HL-60 (cell line): Measurements from ENCODE around the gene DLX6.

Source experiments
- DNase-seq, 2 experiments: peaks; one replicate each; pipeline ENCODE4 v3.0.0-alpha.2; 2010 to 2020; ENCODE audit warnings: low read depth in 1 of 2, low spot score in 1 of 2
- H3K27ac ChIP-seq: fragments of 250-450 bp; sonication (Bioruptor Pico); replicated peaks from 2 replicates; pipeline ENCODE4 v1.5.1; 2020; ENCODE audit warnings: mild to moderate bottlenecking, moderate library complexity
- H3K27me3 ChIP-seq: fragments of 250-450 bp; sonication (Bioruptor Pico); 2 replicates; pipeline ENCODE4 v1.5.1; 2021; ENCODE audit warnings: mild to moderate bottlenecking, moderate library complexity; ENCODE audit not compliant: insufficient read depth, poor library complexity, severe bottlenecking
- H3K4me3 ChIP-seq: replicated peaks from 2 replicates; pipeline ENCODE4 v1.5.1; 2011; ENCODE audit warnings: mild to moderate bottlenecking, control low read depth, low read length; ENCODE audit not compliant: insufficient read depth
- GABPA ChIP-seq: IDR thresholded peaks from 2 replicates; pipeline ENCODE4 v1.6.1; 2012; ENCODE audit warnings: low read depth
- POLR2AphosphoS5 ChIP-seq: IDR thresholded peaks from 2 replicates; pipeline ENCODE4 v1.6.1; 2012; ENCODE audit warnings: low read depth
- SPI1 ChIP-seq: IDR thresholded peaks from 2 replicates; pipeline ENCODE4 v1.6.1; 2012; ENCODE audit warnings: low read depth, mild to moderate bottlenecking, borderline replicate concordance
- TF ChIP-seq, protein P1 (sequence below): IDR thresholded peaks from one replicate; pipeline ENCODE4 v1.5.1; 2011; ENCODE audit warnings: low read length, control low read depth, inconsistent platforms; ENCODE audit not compliant: insufficient read depth
- TF ChIP-seq, protein P2 (sequence below): IDR thresholded peaks from 2 replicates; pipeline ENCODE4 v1.6.1; 2012; ENCODE audit warnings: low read depth; ENCODE audit not compliant: insufficient replicate concordance

The DLX6 gene

DNA sequence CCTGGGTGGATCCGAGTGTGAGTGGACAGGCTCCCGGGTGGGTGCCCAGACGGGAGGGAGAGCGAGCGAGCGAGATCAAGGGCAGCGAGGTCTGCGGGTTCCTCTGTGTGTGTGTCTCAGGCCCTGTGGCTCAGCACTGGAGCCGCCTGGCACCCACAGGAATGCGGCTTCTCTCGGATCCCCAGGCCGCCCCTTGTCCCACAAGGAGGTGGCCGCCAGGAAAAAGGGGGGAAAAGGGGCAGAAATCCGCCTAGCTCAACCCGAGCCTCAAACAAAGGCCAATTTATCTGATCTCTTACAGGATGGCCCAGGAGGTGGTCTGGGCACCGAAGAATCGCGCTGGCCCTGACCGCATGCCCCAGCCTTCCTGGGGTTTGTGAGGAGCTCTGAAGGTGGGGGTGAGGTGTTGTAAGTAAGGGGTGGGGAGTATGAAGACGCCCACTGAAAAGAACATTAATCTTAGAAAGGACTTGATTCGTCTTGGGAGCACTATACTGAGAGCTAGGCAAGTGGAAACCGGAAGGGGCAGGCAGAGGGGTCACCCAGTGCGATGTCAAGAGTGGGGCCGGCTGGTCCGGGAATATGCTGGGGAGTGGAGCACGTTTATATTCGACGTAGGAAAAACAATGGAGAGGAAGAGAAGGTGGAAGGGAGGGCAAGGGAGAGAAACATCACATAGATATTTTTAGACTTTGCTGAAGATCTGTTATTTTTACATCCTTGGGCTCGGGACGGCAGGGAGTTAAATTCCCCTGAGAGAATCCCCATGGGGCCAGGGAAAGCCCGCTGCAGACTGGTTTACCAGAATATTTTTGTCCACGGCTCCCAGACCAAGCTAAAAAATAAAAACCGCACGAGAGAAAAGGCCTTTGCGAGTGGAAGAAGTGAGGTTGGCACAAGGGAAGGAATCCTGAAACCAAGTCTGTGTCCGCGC is 12.1 kb downstream of the DLX6 start:
- DNase-seq: no peak
- Histone ChIP-seq H3K27me3 (peaks cover 79% of the 10 kb centered on the region), H3K27ac (no peak overlapping the region), H3K4me3 (no peak overlapping the region)
- no peak for TF ChIP-seq POLR2AphosphoS5
- TF ChIP-seq, protein P1, sequence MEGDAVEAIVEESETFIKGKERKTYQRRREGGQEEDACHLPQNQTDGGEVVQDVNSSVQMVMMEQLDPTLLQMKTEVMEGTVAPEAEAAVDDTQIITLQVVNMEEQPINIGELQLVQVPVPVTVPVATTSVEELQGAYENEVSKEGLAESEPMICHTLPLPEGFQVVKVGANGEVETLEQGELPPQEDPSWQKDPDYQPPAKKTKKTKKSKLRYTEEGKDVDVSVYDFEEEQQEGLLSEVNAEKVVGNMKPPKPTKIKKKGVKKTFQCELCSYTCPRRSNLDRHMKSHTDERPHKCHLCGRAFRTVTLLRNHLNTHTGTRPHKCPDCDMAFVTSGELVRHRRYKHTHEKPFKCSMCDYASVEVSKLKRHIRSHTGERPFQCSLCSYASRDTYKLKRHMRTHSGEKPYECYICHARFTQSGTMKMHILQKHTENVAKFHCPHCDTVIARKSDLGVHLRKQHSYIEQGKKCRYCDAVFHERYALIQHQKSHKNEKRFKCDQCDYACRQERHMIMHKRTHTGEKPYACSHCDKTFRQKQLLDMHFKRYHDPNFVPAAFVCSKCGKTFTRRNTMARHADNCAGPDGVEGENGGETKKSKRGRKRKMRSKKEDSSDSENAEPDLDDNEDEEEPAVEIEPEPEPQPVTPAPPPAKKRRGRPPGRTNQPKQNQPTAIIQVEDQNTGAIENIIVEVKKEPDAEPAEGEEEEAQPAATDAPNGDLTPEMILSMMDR: no peak
- TF ChIP-seq, protein P2, sequence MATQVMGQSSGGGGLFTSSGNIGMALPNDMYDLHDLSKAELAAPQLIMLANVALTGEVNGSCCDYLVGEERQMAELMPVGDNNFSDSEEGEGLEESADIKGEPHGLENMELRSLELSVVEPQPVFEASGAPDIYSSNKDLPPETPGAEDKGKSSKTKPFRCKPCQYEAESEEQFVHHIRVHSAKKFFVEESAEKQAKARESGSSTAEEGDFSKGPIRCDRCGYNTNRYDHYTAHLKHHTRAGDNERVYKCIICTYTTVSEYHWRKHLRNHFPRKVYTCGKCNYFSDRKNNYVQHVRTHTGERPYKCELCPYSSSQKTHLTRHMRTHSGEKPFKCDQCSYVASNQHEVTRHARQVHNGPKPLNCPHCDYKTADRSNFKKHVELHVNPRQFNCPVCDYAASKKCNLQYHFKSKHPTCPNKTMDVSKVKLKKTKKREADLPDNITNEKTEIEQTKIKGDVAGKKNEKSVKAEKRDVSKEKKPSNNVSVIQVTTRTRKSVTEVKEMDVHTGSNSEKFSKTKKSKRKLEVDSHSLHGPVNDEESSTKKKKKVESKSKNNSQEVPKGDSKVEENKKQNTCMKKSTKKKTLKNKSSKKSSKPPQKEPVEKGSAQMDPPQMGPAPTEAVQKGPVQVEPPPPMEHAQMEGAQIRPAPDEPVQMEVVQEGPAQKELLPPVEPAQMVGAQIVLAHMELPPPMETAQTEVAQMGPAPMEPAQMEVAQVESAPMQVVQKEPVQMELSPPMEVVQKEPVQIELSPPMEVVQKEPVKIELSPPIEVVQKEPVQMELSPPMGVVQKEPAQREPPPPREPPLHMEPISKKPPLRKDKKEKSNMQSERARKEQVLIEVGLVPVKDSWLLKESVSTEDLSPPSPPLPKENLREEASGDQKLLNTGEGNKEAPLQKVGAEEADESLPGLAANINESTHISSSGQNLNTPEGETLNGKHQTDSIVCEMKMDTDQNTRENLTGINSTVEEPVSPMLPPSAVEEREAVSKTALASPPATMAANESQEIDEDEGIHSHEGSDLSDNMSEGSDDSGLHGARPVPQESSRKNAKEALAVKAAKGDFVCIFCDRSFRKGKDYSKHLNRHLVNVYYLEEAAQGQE: no peak
- no peak for TF ChIP-seq SPI1
- TF ChIP-seq GABPA: no peak

DNA sequence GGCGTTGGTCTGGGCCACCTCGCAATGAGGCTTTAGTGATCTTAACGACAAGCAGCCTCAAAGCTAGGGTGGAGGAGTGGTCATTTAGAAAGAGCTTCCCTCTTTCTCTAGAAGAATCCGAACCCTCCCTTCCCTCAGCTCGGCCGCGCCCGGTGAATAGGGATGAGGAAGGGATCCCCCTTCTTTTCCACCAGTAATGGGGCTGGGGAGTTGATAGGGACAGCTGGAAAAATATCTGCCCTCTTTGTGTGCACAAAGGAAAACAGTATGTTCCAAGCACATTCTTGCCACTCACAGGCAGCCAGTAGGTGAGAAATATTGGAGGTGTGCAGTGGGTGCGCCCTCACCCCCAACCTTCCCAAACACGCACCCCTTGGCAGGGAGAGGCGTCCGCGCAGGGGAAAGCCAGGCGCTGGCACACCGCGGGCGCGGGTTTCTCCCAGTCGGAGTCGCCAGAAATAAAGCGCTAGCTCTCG is 12.8 kb downstream of the DLX6 start:
- H3K27me3 ChIP-seq: peaks cover 76% of the 10 kb centered on the region
- TF ChIP-seq, protein P1: no peak
- no peak for TF ChIP-seq SPI1
- no peak for TF ChIP-seq POLR2AphosphoS5
- TF ChIP-seq GABPA: no peak
- TF ChIP-seq, protein P2: no peak

DNA sequence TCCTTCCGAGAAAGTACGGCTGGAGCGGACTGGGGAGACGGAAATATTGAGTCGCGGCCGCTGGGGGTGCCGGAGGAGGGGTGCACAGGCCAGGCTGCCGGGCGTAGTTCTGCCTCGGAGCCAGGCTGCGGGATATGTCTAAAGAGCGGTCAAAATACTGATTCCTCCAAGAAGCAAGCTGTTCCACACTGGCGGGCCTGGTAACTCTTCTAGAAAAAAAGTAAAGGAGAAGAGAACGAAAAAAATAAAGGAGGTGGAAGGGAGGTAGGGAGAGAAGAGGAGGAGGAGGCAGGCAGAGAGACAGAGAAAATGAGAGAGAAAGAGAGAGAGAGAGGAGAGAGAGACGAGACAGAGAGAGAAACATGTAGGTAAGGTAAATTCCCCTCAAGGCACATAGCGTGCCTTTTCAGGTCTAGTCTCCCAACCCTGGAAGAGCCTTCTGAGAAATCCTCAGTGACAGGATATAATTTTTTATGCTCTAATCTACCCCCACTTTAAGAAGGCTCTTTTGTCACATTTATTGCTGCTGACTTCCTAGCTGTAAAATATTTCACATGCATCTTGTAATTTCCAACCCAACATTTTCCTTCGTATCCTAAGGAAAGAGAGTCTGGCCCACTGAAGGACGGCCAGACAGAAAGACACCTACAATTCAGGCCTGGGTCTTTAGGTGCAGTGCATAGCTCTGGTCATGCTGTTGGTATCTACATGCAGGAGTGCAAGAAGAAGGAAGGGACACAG is 13.6 kb downstream of the DLX6 start:
- no peak overlapping the region for H3K4me3 ChIP-seq
- H3K27ac ChIP-seq: no peak overlapping the region
- TF ChIP-seq, protein P2: no peak
- TF ChIP-seq GABPA: no peak
- no peak for TF ChIP-seq POLR2AphosphoS5
- TF ChIP-seq, protein P1: no peak
- no peak for TF ChIP-seq SPI1
- H3K27me3 ChIP-seq: peaks cover 79% of the 10 kb centered on the region
- no peak for DNase-seq

More for the DNA sequence above, 12.8 kb downstream of the DLX6 start:
- no peak overlapping the region for H3K4me3 ChIP-seq
- no peak overlapping the region for H3K27ac ChIP-seq
- no peak for DNase-seq
